Activated CD8-positive, alpha-beta memory T cell treated with anti-CD3 and anti-CD28 coated beads for 4 hours (primary cell): ENCODE data around the gene PRKCH.

Experiments used
- DNase-seq, 2 donors: peaks; one replicate each; pipeline ENCODE4 v3.0.0-alpha.2; 2020; ENCODE audit warnings: low read depth in 2 of 2

PRKCH gene

DNA sequence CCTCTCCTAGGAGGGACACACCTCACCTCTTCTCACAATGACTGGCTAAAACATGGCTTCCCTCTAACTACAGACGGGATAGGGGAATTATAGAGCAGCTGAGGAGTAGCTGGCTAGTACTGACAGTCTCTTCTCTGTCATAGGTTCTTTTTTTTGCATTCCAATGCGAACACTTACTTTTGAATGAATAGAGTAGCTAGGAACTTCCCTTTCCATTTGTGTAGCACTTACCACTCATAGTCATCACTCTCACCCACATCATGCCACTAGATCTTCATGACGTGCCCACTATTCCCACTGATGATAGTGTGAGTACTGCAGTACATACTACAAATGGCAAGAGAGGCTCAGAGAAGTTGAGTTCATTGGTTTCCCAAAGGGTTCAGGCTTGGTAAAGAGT lies 230.0 kb downstream of the PRKCH start:
- DNase-seq: no peak

DNA sequence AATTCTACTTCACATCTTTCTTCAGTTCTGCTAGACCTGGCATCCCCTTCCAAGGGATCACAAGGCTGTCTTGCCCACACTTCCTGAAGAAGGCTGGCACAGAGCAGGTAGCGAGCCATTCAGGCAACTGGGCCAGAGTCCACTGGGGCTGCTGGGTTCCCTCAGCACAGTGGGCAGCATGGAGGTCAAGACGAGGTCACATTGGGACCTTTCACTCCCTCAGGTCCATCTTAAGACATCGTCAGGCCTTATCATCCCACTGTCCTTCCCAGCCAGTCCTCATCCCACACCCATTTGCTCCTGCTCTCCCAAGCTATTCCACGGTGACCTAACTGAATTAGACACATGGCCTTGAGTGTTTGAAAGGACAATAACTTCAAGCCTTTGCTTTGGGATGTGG lies 230.9 kb downstream of the PRKCH start:
- DNase-seq: no peak

DNA sequence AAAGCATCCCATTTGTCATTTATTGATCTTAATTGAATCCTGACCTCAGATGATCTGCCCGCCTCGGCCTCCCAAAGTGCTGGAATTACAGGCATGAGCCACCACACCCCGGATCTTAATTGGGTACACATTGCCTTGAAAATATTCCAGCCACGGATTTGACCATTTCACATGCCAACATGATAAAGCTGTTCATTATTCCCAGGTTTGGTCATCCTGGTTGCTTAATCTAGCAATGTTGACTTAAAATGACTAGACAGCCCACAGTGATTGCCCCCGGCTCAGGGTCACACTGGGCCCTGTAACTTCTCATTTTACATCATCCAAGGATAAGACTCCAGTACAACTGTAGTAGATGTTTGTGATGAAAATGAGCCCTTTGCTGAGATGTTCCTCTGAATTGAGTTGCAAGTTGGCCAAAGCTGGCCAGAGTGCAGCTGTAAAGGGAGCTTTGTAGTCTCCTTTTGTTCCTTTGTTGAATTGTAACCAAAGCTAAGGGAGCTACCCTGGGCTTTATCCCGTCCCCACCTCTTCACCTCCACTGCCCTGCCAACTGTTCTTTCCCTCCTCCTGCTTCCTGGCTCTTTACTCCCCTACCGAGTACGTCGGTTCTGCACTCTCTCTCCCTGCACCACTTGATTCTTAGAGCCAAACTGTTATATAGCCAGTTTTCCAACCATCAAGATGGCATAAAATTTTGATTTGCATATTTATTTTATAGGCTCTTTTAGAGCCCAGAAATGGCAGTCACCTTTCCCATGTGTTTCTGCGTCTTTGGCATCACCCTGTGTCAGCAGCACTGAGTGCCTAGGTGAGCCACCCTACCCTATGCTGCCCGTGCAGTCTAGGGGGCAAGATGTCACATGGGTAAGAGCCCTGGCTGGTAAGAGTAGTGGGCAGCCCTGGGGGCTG lies 232.6 kb downstream of the PRKCH start:
- DNase-seq: no peak

DNA sequence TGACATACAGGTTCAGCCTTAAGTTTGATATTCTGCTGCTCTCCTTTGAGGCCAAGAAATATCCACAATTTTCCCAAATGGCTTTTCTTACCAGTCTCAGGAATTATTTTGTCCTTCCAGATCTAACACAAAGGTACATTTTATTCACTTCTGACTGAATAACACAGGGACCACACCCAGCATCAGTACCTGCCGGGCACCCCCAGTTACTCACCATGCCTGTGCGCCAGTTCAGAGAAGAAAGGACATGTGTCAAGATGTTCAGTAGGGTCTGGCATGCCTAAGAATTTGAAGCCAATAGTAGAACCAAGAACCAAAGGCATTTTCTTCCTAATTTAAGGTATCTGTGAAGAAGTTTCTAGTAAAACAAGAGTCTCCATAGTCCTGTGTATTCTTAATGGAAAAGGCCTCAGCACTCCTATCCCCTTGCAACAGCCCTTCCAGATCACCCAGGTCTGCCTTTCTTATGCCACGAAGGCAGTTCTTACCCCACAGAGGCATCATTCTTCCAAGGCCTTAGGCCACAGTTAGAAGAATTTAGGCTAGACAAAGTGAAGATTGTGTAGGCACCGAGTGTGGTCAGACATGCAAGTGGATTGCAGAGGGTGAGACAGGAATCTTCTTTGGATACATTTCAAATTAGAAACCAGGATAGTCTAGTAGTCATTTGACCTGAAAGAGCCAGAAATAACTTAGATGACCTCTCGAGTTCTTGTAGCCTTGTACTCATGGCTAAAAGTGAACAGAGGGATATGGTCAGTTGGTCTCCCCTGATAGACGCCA lies 233.9 kb downstream of the PRKCH start:
- DNase-seq: no peak

DNA sequence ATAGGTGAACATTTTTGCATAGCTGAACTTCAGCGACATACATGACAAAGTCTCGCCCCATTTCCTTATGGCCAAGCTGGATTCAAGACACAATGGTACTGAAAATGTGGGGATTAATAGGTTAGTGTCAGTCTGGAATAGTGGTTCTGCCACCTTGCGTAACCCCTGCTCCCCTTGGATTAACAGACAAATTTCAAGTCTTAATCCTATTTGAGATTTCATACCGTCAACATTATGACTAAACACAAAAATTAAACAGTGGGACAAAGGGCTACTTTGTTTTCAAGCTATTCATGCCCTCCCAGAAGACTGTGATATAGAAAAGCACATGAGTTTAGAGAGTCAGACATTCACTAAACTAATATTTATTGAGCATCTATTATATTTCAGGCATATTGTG lies 235.1 kb downstream of the PRKCH start:
- DNase-seq: no peak

DNA sequence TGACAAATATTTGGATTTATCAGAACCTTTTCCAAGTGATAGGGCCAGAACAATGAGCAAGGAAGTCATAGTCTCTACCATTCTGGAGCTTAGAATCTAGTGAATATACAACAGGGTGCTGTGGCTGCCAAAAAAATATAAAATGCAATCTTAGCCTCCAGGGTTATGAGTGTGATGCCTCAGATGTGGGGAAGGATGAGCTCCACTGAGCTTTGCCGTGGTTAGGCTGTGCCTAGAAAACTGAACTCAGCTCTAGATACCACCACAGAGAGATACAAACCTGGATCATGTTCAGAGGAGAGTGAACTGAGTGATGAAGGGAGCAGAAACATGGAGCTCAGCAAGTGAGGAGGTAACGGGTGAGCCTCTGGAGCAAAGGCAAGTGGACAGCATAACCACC lies 235.9 kb downstream of the PRKCH start:
- DNase-seq: no peak

DNA sequence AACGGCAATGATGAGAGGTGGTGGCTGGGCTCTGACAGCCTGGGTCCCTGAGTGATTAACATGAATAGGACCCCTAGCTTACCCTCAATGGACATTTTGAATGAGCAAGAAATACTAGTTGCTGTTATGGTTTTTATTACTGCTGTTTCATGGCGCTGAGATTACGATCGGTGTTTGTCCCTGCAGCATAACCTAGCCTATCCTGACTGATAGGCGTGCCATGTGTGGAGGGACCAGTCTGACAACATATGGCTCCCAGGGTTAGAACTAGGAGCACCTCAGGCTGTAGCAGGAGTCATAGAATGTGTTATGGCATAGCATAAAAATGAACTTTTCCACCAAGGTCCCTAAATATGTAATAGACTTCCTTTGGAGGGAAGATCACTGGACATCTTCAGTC lies 236.5 kb downstream of the PRKCH start:
- no peak for DNase-seq

DNA sequence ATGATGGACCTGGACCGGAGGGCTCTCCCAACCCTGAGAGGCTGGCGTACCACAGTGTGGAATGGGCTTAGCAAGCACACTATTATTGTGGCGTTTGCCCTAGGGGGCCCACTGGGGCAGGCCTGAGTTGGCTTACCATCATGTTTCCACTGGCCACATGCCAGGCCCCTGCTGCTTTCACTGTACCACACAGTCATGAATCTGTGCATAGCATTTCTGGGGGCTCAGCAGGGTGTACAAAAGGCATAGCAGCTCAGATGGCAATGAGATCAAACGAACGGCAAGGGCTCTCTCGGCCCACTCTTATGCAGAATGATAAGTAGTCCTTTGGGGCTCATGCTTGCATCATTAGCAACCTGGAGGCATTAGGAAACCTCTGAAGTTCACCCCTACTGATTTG lies 236.9 kb downstream of the PRKCH start:
- no peak for DNase-seq

DNA sequence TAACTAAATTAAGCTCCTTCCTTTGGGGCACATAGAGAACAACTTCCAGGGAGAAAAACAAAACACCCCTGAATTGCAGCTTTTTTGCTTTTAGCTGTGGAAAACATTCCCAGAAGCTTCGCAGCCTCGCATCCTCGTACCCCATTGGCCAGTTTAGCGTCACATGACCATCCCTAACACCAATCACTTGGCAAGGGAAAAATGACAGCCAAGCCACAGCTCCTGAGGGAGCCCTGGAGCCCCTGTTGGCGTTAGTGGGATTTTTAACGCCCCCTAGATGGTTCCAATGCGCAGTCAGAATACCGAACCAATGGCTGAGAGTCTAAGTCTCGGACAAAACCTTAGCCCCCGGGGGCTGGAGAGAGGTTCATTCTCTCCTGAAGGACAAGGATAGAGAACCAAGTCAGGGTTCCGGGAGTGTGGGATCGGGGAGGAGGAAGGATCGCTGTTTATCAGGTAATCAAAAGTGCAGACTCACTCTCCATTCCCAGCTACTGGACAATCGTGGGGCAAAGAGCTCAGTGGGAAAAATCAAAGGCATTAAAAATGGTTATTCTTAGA lies 238.3 kb downstream of the PRKCH start:
- no peak for DNase-seq

DNA sequence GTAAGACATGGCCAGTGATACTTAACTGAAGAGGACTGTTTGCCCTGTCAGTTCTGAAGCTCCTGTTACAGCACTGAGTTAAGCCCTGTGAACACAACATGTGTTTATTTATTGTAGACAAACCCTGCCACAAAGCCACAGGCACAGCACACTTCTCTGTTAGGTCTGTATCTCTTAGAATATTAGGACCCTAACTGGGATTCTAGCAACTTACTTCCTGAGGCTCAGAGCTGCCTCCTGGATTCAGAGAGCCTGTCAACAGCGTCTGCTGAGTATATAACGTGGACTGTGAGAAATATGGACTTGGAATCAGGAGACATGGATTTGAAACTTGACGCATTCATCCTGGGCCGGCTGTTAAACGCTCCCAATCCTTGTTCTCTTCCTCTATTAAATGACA lies 238.9 kb downstream of the PRKCH start:
- DNase-seq: no peak

DNA sequence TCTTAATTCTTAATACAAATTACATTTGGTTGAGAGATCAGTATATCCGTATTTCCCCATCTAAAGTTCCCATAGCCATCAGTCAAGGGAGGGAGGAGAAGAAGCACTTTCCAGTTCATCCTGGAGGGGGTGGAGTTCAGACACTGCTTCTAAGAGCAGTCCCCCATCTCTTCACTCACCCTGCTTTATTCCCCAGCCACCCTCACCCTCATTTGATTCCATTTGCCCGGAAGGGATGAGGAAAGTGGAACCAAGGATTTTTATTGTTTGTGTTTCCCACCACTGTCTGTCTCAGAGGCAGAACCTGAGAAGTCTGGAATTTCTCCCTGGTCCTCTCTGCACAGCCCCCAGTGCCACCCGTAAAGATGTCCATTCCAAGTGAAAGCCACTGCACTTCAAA lies 239.7 kb downstream of the PRKCH start:
- no peak for DNase-seq

DNA sequence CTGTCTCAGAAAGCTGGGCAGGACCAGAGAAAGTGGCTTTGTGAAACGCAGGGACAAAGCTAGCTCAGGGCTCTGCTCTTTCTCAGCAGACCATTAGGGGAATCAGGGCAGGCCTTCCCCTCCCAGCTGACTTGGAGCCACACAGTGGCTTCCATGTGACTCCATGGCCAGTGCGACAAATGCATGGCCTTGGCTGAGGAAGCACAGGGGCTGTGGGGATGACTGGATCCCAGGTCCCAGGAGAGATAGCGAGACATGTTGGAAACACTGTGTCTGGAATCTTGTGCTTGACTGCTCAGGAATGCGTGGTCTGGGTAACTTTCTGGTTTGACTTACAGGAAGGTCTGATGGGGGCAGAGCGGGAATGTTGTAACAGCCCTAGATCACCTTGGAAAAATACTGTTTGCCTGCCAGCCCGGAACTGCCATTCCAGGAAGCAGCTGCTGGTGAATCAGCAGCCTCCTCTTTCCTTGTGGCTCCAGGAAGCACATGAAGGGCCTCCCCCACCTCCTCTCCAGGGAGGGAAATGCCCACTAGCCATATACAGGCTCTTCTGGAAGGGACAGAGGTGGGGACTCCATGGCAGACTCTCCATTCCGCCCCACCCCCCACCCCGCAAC lies 240.4 kb downstream of the PRKCH start:
- no peak for DNase-seq

DNA sequence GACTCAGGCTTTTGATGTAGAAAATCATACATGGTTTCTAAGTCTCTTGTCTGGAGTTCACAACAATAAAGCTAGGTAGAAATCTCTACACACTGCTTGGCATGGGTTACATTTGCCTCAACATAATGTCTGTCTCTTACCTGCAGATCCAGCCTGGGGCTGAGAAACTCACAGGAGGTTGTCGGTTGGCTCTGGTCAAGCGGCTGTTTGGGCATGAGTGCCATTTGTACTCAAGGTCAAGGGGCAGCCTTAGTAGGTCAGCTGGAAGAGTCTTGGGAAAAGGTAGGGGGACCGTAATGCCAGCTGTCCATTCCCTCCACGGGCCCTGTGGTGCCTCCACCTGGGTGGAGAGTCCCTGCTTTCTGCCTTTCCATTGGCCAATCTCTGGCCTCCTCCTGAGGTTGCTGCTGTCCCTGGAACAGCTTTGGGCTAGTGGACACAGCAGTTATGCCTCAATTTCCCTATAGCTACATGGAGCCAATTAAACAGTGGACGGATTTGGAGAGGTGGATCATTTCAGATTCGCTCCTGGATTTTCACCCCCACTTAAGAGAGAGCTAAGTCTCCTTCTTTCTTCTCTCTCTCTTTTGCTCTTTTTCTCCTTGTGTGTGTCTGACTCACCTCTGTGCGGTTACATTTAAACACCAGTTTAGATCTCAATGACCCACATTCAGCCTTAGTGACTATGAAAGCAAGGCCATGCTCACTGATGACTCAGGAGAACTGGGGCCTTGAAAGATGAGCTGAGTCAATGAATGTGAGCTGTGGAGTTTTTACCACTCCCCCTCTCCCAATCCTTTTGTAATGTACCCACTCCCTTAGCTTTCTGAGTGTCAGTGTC lies 241.2 kb downstream of the PRKCH start:
- peak in 1 of 2 donors; percentile 26 for DNase-seq

DNA sequence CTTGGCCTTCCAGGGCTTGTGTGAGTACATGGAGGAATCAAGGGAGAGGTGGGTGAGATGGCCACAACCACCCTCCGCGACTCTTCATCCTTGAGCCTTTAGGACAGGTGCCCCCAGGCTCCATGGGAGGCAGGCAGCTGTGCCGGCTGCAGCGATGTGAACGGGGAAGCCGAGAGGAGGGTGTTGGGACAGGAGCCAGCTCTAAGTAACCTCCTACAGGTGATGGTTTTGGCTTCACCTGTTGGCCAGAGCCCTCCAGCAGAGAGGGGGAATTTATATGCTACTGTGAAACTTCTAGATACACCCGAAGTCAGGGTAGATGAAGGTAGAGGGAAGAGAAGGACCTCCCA lies 241.8 kb downstream of the PRKCH start:
- DNase-seq: no peak

DNA sequence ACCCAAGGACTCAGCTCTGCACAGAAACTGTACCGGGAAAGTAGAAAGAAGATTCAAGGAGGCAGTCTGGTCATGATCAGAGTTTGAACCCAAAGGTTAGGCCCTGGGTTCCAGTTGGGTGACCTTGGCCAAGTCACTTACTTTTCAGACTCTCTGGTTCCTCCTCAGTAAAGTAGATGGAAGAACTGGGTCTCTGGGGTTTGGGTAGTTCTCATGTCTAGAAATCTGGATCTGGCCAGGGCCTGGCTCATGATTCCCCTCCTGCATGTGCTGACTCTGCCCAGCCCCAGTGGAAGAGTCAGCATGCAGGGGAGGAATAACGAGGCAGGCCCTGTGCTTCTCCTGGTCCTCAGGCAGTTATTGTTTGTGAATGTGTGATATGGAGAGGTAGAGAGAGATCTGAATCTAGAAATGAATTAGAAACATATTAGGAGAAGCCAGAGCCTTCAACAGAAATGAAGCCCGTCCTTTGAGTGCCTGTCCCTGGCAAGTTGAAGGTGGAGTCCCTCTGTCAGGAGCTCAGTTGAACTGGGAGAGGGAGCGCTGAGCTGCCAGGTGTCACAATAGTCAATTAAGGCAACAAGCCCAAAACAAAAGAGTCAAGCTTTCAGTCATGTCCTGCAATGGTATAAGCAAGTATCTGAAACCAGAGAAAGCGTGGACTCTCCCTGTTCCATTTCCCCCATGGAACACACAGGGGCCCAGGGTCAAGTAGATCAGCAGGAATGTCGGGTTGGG lies 242.7 kb downstream of the PRKCH start:
- DNase-seq: no peak

DNA sequence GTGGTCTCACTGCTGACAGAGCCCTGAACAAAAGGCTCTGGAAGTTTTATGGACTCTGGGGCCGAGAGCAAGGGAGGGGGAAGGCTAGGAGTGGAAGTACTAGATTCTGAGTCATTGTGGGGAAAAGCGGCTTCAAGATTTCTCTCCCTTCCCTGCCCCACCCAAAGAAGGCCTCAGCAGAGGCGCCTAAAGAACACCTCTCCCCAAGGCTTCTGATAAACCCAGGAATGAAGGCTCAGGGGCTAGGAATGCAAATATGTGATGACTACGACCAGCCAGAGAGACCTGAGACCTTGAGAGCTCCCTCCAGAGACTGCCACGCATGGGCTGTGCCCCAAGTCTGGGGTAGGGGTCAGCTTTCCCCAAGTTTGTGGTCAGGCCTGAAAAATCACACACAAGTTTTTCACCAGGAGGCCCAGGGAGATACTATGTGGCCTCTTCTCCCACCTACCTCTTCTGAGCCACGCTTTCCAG lies 243.3 kb downstream of the PRKCH start:
- no peak for DNase-seq

DNA sequence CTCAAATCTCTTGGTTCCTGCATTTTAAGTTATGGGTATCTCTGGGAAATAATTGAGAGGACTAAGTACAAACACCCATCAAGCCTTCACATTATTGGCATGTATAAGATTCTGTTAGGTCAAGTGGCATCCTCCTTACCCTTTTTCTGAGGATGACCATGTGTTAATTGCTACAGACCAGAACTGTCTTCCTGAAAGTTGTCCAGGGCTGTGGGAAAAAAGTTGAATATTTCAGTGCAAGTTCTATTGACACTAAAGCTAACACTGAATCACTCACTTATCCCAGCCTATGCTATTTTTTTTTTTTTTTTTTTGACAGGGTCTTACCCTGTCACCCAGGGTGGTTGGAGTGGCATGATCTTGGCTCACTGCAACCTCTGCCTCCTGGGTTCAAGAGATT lies 243.8 kb downstream of the PRKCH start:
- DNase-seq: no peak

DNA sequence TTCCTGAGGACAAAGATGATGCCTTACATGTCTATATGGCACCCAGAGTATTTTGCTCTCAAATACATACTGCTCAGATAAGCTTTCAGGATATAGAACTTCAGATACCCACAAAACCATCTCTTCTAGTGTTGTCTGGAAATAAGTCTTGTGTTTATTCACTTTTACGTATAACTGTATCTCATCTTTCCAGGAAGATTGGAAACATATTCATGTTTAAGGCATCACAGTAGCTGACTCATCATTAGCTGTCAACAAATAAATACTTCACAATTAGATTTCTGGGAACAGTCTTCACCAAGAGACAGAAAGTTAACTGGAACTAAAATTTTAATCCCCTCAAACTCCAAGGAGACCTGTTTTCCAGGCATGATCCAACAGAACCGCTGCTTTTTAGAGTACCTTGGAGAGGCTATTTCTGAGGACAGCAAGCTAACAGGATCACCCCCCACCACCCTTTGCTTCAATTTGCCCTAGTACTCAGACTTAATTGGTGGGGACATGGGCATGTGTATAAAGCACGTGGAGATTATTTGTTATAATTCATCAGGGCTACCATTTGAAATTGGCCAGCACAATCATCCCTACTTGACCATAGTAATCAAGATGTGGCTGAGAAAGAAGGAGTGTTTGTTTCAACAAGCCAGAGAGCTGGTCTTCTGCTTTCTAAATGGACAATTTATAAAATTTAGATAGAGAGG lies 244.6 kb downstream of the PRKCH start:
- DNase-seq: no peak

DNA sequence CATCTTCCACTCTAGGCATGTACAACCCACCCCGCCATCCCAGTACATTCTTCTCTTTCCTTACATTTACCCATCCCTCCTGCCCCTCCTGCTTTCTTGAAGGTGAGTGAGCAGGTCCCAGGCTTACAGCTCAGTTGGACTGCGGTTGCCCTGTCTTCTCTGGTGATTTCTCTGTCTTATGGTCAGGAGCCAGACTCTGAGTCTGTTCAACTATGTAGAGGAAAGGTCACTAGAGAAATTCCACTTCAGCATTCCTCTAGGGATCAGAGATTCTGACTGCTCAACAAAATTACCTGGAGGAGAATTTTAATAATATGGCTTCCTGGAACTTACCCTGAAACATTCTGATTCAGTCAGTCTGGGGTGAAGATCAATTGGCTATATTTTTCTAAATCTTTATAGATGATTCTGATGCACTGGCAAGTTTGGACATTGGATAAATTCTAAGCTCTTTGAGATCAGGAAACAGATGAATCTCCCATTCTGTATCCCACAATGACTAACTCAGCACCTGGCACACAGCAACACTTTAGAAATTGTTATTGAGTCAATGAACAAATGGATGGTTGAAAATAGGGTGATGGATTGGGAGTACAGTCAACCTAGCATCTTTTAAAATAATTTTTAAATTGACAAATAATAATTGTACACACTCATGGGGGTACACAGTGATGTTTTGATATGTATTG lies 245.3 kb downstream of the PRKCH start:
- no peak for DNase-seq
